ENCODE data around the gene TEN1. TPM values are rescaled to one million over a fixed set of nuclear protein-coding genes. Genes with fewer than 3 reads are reported as not detected.
"Not testable (repeated sequence)": the region's sequence is repeated elsewhere in the genome, so short reads cannot be mapped to it uniquely, and the experiment has no call there.

The TEN1 gene
- total and polyA plus RNA-seq, 9 of the 15 experiments (the other 6 are each of a cell fraction or from before 2014, with no cell fraction given) = 1.3 to 25.7 (median 10.1) TPM

DNA sequence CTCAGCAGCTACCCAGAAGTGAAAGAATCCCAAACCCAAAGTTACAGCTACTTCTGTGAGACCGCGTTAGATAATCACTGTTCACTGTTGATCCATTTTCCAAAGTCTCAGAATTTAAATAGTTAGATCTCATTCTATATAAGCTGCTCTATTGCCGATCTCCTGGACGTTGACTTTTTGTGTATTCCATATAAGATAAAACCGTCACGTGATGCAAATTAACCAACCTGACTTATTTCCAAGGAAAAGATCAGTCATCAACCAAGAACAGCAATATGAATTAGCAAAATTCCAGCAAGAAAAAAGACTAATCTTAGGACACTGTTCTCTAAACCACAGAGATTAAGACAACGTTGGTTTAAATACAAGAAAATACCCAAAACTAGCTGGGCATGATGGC lies 8.4 kb upstream of the TEN1 start (continued):
- TF ChIP-seq NR2C2 (CRISPR knock-in tag; IDR thresholded peaks at IDR 0.05) (no peak), NR2C2 (tag; IDR thresholded peaks at IDR 0.05) (peak; percentile 14; the same call in 1 of the 2 replicates), ATF7 (IDR thresholded peaks at IDR 0.05) (no peak), HNRNPK (IDR thresholded peaks at IDR 0.05; ENCODE audit: low read depth, low read length, poor library complexity, severe bottlenecking) (no peak), TOE1 (IDR thresholded peaks at IDR 0.05; ENCODE audit: borderline replicate concordance) (peak; percentile 92; the same call in 1 of the 2 replicates), TOE1 (CRISPR knock-in tag; IDR thresholded peaks at IDR 0.05; ENCODE audit: borderline replicate concordance, low read depth) (no peak), BHLHE40 (IDR thresholded peaks at IDR 0.05; ENCODE audit: low read length) (peak; percentile 37; the same call in 1 of the 2 replicates), RAD51 (IDR thresholded peaks at IDR 0.05; ENCODE audit: borderline replicate concordance, low read depth) (peak; percentile 91), MCM7 (IDR thresholded peaks at IDR 0.05) (no peak), GTF2E2 (tag; IDR thresholded peaks at IDR 0.05) (no peak)
- TF ChIP-seq, protein P1, sequence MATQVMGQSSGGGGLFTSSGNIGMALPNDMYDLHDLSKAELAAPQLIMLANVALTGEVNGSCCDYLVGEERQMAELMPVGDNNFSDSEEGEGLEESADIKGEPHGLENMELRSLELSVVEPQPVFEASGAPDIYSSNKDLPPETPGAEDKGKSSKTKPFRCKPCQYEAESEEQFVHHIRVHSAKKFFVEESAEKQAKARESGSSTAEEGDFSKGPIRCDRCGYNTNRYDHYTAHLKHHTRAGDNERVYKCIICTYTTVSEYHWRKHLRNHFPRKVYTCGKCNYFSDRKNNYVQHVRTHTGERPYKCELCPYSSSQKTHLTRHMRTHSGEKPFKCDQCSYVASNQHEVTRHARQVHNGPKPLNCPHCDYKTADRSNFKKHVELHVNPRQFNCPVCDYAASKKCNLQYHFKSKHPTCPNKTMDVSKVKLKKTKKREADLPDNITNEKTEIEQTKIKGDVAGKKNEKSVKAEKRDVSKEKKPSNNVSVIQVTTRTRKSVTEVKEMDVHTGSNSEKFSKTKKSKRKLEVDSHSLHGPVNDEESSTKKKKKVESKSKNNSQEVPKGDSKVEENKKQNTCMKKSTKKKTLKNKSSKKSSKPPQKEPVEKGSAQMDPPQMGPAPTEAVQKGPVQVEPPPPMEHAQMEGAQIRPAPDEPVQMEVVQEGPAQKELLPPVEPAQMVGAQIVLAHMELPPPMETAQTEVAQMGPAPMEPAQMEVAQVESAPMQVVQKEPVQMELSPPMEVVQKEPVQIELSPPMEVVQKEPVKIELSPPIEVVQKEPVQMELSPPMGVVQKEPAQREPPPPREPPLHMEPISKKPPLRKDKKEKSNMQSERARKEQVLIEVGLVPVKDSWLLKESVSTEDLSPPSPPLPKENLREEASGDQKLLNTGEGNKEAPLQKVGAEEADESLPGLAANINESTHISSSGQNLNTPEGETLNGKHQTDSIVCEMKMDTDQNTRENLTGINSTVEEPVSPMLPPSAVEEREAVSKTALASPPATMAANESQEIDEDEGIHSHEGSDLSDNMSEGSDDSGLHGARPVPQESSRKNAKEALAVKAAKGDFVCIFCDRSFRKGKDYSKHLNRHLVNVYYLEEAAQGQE (IDR thresholded peaks at IDR 0.05; ENCODE audit: borderline replicate concordance) = peak; percentile 58; the same call in 1 of the 2 replicates
- TF ChIP-seq, protein P1 (CRISPR knock-in tag; IDR thresholded peaks at IDR 0.05; ENCODE audit: low read depth) = no peak

DNA sequence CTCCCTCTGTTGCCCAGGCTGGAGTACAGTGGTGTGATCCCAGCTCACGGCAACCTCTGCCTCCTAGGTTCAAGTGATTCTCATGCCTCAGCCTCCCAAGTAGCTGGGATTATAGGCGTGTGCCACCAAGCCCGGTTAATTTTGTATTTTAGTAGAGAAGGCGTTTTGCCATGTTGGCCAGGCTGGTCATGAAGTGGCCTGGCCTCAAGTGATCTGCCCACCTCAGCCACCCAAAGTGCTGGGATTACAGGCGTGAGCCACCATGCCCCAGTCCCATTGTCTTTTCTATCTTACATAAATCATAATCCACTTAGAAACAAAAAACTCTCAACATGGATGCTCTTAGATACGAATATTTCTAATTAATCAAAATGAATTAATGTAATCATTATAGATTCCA lies 3.9 kb upstream of the TEN1 start:
- H3K9me3 ChIP-seq (replicated peaks; ENCODE audit: control insufficient read depth, insufficient read depth, low read depth, low read length); DNase-seq (ENCODE audit: extremely low read depth in 1 of 4, low spot score in 3 of 4); H3K9ac ChIP-seq (ENCODE audit: insufficient read depth in 1 of 2, low read depth in 2 of 2, low read length in 2 of 2); FAIRE-seq; in situ Hi-C loops (cut with MboI); POLR2A ChIA-PET; H4K20me1 ChIP-seq (replicated peaks; ENCODE audit: control insufficient read depth, insufficient read depth, low read length); H3K4me3 ChIP-seq; H3K27ac ChIP-seq (ENCODE audit: extremely low read depth, low read depth, low read length); H3K36me3 ChIP-seq (ENCODE audit: control insufficient read depth, insufficient read depth, low read length); ATAC-seq; H3K9me1 ChIP-seq (ENCODE audit: control insufficient read depth, insufficient read depth, low read length); CTCF ChIA-PET (ENCODE audit: low intra/inter-chr PET ratio); BruUV-seq (replicated peaks); H3K4me2 ChIP-seq (ENCODE audit: insufficient read depth, low read length); H3K27me3 ChIP-seq (ENCODE audit: control insufficient read depth in 2 of 2, insufficient read depth in 2 of 2, low read length in 2 of 2); H2AFZ ChIP-seq (ENCODE audit: low read depth, low read length): not testable (repeated sequence)
- intact Hi-C loops (cut with micrococcal nuclease) = loop anchor here (5.0 to 10.0 kb wide), 2 partner anchors 33 to 190 kb away; partner anchors contain the start of genes FBF1 and UNK
- WGBS (ENCODE audit: insufficient coverage, low coverage, missing lambda C conversion rate) = 87% methylated on average over 6 of the region's 6 CpGs
- peaks cover 20 to 24% of the 10 kb centered on the region in 2 experiments for H3K4me1 ChIP-seq (replicated peaks in 1 of 2; ENCODE audit: control insufficient read depth in 2 of 2, insufficient read depth in 2 of 2, low read length in 2 of 2)
- peaks cover 22% of the 10 kb centered on the region for H3K79me2 ChIP-seq (ENCODE audit: control insufficient read depth, insufficient read depth, low read length)
